CD4-positive, alpha-beta T cell treated with Interleukin-1 beta for 1 hour (primary cell): ENCODE data around the gene ABHD5.

Source experiments
- DNase-seq, 2 donors: peaks; one replicate each; pipeline ENCODE4 v3.0.0-alpha.2; 2020 to 2022

Gene ABHD5

DNA sequence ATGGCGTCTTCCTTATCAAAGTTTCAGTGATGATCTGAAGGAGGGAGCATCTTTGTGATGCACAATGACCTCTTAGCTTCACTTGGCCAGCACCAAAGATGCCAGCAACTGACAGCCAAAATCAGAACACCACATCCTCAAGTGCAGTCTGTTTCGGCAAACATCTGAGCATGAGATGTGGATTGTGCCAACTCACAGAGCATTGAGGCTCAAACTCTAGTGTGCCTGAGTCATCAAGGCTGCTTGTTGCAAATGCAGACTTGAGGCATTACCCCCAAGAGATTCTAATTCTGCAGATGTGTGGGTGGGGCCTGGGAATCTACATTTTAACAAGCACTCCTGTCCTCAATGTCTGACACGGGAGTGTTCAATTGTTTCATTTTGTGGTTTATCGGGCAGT, 35.8 kb downstream of the ABHD5 start:
- no peak for DNase-seq

DNA sequence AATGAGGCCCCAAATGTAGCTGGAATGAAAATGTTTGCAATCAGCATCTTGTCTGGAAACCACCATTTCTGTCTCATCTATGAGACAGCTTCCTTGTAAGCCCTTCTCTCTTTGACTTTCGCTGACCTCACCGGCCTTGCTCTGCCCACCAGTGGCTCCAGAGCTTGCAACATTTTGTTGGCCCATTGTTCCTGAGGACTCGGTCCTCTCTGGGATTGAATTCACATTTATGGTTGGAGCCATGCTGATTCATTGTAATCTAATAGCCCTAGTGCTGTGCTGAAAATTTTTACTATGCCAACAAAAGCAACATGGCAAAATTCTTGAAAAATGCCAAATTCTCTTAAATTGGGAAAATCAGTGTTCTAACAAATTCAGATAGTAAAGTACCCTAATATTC, 37.2 kb downstream of the ABHD5 start:
- DNase-seq, result no peak

DNA sequence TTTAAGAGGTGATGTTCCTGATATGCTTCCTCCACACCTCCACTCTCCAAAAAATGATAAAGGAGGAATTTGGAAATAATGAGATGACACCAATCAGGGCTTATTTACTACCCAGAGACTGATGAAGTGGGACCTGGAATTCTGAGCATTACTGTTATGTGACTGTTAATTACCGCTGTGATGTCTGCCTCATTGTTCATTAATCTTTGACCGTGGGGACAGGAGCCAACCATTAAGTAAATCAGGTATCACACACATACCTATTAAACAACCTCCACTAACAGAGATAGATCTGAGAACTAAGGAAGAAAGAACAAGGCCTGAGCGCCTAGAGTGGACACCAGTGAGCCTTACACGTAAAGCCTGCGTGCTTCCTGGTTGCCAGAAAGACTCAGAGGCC, 37.7 kb downstream of the ABHD5 start:
- no peak for DNase-seq

DNA sequence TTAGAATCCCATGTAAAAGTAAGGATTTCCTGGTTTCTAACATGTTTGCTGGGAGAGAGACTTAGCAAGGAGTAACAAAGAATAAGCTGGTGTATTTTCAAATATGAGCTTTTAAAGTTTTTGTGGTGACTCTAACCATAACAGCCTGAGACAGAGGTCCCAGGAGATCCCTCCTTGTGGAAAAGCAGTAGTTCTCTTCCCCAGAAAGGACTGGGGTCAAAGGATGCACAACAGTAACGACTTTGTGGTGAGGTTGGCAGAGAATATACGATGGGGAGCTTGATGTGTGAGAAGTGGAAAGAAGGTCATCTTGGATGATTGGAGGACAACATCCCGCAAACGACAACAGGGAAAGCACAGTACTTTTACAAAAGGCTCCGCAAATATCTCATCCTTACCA, 38.2 kb downstream of the ABHD5 start:
- DNase-seq, result no peak

DNA sequence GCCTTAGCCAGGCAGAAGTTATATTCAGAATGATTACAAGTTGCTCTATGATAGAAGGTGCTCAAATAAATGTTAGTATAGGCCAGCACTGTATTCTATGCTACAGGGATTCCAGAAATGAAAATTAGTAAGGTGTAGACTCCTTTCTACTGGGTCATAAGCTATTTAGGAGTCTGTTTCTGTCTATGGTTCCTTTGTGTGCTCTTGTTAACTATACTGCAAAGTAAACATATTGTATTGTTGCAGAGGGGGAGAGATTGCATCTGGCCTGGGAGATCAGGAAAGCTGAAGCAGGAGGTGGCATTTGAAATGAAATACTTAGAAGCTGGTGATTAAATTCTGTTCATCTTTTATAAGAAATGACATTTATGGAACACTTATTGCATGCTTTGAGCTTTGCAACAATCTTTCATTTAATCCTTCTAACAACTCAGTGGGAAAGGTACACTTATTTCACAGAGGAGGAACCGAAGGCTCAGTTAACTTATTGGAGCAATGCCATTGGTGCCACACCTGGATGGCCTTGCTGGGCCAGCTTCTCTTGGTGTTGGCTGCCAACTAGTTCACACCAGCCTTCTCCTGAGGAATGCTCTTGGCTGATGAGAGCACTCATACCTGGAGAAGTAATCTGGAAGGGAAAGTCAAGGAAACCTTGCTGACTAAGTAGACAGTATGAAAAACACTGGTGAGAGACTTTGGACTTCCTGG, 39.1 kb downstream of the ABHD5 start:
- no peak for DNase-seq

DNA sequence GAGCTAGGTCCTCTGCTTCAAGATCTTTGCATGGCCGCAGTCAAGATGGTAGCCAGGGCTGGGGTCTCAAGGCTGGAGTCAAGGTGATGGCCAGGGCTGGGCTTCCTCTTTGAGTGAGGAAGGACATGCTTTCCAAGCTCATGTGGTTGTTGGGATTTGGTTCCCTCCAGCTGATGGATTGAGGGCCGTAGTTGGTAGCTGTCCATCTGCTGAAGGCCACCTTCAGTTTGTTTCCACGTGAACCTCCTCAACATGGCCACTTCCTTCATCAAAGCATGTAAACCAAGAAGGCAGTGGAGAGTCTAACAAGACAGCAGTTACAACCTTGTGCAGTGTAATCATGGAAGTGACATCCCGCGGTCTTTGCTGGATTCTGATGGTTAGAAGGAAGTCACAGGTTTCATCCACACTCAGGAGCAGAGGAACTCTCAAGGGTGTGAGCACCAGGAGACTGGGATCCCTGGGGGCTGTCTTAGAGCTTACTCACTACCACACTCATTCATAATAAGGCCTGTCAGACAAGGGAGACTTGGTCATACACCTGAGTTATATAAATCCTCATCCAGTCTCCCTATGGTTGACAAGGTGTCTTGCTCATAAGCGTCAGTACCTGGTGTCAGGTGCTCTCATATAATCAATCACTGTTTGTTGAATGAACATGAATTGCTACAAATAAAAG, 42.1 kb downstream of the ABHD5 start:
- DNase-seq, result no peak

DNA sequence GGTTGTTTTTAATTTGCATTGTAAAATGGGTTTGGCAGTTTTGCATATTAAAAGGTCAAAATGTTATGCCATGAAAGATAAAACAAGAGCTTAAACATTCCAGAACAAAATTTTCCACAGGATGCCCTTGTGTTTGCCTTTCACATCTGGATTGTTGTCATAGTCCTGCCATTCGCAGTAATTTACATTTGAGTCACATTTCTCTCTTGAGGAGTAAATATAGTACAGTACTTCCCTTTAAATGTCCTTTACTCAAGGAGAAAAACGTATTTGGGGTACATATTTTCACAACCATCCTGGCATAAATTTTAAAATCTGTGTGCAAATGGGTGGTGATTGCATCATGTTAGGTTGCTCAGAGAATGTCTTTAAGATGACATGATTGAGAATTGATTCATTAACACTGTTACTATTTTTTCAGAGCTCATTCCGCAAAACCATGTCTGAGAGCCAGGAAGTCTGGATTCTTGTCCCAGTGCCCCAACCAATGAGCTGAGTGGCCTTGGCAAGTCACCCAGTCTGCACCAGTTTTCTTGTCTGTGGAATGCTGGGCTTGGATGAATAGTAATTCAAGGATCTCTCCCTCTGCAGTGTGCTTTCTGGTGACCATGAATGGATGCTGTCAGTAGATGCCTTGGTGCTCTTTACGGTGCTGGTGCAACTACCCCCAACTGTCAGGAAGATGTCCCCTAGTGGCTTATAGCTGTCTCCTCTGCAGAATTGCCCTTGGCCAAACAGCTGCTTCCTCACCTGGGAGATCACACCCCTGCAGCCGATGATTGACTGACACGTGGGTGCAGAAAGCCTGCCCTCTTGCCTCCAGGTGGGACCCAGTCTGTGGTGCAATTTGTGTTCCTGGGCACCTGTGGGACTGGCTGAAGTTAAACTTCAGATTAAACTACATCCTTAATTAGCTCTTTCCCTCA, 43.0 kb downstream of the ABHD5 start:
- DNase-seq, result no peak

DNA sequence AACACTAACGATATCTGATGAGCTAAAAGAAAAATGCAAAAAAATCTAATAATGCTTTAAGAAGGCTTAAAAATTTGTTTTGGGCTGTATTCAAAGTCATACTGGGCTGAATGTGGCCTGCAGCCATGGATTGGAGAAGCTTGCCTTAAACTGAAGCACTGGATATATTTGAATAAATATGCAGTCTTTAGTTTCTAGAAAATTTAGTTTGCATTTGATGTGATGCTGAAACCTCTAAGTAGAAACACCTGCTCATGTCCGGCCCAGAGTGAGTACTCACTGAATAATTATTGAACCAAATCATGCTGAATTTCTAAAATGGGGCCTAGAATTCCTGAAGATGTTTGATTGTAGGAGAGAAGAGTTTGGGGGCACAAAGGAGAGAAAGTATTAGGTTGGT, 43.9 kb downstream of the ABHD5 start:
- no peak for DNase-seq

DNA sequence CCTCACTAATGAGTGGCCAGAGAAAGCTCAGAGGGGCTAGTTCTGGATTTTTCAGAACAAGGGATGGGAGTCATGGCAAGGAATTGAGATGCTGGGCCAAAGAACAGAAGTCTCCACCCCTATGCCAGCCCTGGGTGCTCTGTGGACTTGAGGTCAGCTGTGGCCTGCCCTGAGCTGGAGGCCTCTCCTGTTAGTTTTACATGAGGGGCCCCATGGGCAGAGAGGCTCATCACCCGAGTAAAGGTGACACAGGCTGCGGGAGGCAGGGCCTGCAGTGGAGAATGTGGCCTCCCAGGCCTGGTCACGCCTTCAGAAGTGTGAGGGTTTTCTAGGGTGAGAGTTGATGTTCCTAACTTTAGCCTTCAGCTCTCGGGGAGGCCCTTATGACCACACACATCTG, 44.9 kb downstream of the ABHD5 start:
- DNase-seq, result no peak

DNA sequence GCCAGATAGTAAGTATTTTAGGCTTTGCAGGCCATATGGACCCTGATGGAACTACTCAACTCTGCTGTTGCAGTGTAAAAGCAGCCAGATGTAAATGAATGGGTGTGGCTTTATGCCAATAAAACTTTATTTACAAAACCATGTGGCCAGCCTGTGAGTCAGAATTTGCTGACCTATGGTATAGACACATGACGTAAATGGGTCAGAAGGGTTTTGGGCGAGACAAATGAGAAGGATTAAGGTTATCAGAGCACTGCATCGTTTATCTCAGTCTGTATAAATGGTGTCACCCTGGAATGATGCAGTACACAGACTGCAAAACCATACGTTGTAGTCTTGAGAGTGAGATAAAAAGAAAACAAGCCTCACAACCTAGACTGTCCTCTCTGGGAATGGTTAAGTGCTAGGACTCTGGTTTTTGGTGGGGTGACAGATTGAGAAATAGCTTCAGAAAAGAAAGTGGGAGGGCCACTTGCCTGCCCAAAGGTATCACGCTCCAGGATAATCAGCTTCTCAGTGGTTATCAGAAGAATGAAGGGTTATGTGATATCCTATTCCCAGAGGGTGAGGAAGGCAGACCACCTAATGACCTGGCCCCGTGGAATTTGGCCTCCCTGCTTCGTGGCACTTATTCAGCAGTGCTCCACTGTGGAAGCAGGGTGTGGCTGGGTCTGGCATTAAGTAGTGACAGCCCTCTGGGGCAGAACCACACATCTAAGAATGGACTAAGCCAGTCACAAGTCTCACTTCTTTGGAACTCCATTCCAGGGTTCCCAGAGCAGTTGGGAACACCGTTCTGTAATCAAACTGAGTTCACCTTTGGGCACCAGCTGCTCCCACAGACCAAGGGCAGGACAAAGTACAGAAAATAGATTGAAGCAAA, 46.1 kb downstream of the ABHD5 start:
- DNase-seq, result no peak

DNA sequence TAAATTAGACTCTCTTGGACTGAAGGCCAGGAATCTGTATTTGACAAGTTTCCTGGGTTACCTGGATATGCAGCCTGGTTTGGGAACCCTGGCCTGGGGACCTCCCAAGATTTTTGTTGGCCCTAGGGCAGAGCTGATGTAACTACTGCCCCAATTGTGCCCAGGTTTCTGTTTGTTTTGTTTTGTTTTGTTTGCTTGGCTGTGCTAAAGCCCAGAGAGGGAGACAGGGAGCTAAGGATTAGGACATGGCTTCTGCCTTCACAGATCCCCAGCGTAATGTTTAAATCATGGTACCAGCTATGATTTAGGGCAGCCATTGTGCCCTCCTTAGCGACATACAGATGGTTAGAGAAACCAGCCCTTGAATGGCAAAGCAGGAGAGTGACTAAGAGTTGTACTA, 47.6 kb downstream of the ABHD5 start:
- DNase-seq, result no peak

DNA sequence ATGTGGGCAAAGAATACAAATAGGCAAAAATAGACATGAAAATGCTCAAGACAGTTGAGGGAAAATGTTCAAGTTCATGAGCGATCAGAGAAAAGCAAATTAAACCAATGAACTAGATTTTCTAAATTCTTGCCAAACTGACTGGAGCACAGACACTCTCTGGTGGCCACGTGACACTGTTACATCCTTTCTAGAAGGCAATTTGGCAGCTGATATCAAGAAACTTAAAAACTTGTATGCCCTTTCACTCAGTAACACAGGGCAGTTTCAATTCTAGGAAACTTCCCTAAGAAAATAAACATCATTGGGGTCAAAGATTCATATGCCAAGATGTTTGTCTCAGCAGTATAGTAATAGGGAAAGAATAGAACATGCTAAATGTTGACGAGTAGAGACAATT, 52.2 kb downstream of the ABHD5 start:
- no peak for DNase-seq

DNA sequence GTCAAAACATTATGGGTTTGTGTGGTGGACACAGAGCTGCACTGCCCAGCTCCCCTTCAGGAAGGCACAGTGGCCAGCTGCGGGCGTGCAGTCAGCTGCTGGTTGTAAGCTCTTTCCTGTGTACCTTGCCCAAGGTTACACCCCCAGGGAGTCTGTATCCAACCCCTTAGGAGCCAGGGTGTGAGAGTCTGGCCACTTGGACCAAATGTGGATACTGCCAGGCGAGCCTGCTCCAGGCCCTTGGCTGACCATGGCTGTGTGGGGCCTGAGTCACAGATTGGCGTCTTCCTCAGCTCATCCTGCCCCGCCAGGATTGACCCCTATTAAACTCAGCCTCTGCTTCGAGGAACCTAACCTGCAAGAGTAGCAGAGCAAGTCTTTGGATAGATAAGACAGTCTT, 56.9 kb downstream of the ABHD5 start:
- no peak for DNase-seq

DNA sequence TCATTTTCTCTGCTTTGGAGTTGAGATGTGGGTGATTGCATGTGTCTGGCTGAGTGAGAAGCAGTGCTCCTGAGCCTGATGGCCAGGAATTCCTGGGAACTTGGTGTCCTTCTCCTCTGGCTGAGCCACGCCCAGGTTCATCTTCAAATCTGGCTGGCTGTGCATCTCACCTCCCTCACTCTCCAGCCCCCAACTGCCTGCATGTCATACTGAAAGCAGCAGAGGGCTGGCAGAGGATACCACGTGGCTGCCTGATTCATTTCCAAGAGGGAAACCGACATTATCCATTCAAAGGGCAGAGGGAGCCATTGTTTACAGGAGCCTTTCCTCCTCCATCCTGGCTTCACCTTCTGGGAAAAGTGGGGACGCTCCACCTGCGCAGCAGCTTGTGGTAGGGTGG, 57.4 kb downstream of the ABHD5 start:
- no peak for DNase-seq

DNA sequence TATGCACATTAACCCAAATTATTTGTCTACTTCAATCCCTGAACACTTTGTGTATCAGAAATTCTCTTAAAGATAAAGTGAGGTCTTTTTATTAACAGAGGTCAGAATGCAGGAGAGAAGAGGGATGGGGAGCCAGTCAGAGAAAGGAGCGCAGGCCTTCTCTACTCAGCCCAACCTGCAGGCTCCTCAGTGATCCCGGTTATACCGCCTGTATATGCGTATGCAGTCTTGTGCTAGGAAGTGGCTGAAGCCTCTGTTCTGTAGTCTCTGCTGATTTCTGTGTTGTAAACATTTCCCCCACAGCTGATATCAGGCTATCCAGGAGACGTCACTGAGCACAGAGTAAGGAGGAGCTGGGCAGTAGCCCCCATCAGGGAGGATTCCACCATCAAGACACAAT, 57.9 kb downstream of the ABHD5 start:
- no peak for DNase-seq

DNA sequence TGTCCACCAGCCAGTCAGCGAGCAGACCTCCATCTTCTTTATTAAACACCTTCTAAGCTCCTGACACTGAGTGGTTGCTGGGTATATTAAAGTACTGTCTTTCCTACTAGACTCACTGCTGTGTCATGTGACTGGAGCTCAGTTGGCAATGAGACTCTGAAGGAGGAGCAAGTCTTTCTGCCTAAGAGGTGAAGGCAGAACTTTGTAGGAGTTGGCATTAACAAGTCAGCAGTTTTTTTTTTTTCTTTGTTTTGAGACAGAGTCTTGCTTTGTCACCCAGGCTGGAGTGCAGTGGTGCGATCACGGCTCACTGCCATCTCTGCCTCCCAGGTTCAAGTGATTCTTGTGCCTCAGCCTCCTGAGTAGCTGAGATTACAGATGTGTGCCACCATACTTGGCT, 62.2 kb downstream of the ABHD5 start:
- DNase-seq, result no peak

DNA sequence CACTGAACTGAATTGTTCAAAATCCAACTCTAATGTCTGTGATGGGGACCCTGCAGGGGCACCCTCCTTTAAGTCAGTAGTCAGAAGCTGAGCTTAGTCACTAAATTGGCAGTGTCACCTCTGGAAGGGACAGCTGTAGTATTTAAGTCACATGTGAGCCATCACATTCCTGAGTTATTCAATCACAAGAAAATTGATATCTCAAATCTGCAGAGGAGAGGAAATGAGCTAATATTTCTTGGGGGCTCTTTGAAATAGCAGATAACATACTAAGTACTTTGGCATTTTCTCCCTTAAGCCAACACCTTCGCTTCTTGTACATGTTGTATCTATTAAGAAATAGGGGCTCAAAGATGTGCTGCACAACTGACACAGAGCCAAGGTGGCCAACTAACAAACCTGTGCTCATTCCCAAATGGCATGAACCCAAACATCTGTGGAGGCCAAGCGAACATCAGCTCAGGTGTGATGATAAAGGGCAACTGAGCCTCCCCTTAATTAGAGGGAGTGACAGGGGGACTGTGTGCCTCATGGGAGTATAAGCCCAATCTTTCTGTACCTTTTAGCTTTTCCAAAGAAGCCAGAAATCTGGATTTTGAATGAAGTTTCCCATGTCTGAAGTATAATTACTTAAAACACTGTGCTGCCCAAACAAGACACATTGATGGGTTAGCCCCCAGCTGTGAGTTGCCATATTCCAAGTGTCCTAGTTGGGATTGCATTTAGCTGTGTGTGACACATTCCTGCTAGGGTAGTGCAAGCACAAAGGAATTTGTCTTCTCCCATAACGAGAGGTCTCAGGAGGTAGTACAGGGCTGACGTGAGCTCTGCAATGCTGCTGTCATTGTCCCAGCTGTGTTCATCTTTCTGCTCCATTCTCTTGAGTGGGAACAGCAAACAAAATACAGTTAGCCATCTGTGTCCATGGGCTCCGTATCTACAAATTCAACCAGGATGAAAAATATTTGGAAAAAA, 63.3 kb downstream of the ABHD5 start:
- no peak for DNase-seq

DNA sequence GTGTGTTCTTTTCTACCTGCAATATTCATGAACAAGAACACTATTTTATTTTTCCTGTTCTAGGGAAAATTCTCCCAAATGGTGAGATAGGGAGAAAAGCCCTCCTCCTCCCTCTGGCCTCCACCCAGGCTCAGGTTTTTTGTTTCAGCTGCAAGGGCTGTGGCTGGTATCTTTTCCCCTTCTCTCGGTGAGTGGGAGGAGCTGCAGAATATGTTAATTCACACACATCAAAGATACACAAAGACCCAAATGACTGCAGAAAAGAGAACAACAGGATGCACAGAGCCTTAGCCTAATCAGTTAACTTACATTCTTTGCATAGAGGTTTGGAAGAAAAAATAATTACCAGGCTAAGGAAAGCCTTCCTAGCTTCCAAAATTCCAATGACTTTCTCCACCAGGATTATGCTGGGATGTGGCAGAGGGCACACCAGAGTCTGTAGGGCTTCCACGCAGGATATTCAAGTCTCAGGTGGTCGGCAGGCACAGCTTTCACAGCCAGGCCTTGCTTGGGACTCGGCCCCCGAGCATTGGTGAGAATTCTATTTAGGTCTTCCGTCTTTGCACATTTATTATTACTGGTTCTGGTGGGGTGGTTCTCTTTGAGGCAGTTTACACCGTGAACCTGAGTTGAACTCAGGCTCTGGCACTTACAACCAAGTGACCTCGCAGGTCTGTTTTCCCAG, 64.9 kb downstream of the ABHD5 start:
- peak in 1 of 2 donors; percentile 41 for DNase-seq

DNA sequence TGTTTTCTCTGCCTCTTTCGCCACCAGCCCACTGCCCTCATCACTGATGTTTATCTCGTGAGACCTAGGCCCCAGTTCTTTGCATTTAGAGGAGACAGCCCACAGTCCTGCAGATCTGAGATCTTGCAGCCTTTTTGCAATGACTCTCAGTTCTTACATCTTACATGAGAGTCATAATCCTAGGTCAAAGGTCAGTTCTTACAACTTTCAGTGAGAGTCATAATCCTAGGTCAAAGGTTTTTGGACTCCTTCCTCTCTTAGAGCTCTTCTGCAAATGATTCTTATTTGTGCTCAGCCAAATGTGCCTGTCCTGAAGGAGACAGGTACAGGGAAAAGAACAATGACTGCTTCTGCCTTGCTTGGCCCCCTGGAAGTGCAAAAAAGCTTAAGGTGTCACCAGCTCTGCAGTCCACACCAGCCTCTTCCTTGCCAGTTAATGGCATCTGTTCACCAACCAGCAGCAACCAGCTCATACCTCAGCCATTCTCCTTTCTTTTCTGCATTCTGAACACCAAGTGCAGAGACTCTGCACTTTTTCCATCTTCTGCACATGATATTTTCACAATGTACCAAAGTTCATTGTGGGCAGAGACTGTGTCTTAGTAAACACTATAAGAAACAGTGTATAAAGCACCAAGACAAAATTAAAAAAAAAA, 67.1 kb downstream of the ABHD5 start:
- DNase-seq, result no peak

DNA sequence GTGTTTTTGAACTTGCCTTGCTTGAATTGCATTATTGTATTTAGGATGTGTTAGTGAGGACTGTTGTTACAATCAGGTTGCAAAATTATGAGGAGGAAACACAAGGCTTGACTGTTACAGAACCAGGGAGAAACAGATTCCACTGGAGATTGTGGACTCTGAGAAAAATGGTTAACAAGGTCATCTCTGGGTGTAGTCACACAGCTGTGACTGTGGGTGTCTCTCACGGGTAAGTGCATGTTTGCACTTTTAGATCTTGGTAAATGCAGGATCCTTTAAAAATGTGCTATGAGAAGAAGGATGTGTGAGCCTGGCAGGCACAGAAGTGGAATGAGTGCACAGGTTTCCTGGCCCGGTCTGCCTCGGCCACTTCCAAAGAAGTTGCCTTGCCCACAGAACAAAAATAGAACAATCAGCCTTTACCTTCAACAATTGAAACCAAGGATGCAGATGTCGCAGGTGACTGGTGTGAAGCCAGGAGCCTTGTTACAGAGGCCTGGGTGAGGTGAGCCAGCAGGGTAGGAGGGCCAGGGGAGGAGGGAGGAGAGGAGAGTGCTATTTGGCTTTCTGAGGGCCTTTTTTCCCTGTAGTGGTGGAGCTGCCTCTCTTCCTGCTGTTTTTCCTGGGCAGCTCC, 68.0 kb downstream of the ABHD5 start:
- DNase-seq, result no peak
